ENCODE results near the gene TBCCD1.

TBCCD1 gene

DNA sequence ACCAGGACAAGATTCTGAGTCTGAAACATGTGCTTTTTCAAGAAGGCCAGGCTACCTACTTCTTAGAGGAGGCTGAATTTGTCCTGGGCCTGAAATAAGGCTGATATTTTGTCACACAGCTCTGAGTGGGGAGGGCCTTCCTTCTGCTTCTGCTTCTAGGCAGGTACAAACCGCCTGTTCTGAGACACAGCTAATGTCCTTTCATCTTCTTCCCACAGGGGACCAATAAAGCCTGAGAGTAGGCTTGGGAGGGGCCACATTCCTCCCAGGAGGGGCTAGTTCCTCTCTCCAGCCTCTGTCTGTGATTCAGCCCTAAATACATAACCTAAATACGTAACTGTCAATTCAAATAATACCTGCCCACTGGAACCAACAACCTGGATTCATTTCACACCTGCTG lies 57.7 kb downstream of the TBCCD1 start:
- no peak overlapping the region for H2BK5ac ChIP-seq (ENCODE audit: low read length)
- H3K27ac ChIP-seq (replicated peaks; ENCODE audit: low read length) = no peak overlapping the region
- DNase-seq (ENCODE audit: low spot score) = no peak
- H3K27me3 ChIP-seq (ENCODE audit: control insufficient read depth in 3 of 3, insufficient read depth in 3 of 3, low read depth in 1 of 3, low read length in 3 of 3) = peaks cover 0 to 16% (median 0%) of the 10 kb centered on the region in 3 experiments
- H3K4me1 ChIP-seq (ENCODE audit: control insufficient read depth in 2 of 2, insufficient read depth in 1 of 2, low read depth in 1 of 2, low read length in 2 of 2) = peaks cover 5 to 7% of the 10 kb centered on the region in 2 donors
- H2BK15ac ChIP-seq (ENCODE audit: low read length) = no peak overlapping the region
- H3K14ac ChIP-seq (ENCODE audit: low read length) = no peak overlapping the region
- H2BK120ac ChIP-seq (ENCODE audit: low read depth, low read length) = no peak overlapping the region
- H4K91ac ChIP-seq (ENCODE audit: low read depth, low read length, poor library complexity) = no peak overlapping the region
- no peaks in the 10 kb centered on the region for H3K9me3 ChIP-seq (replicated peaks in 1 of 2; ENCODE audit: control insufficient read depth in 2 of 2, insufficient read depth in 1 of 2, low read depth in 1 of 2, low read length in 2 of 2)
- H2BK12ac ChIP-seq (ENCODE audit: low read length) = no peak overlapping the region
- no peak overlapping the region for H3K9ac ChIP-seq (ENCODE audit: low read depth, low read length, poor library complexity)
- H2AK5ac ChIP-seq (ENCODE audit: low read depth, low read length) = no peak overlapping the region
- no peaks in the 10 kb centered on the region for H3K79me1 ChIP-seq (ENCODE audit: low read depth, low read length)
- H3K4me2 ChIP-seq (ENCODE audit: insufficient read depth, low read length, poor library complexity, severe bottlenecking) = no peak overlapping the region
- no peaks in the 10 kb centered on the region for H3K36me3 ChIP-seq (replicated peaks in 1 of 2; ENCODE audit: control insufficient read depth in 2 of 2, insufficient read depth in 2 of 2, low read length in 2 of 2)
- H3K4ac ChIP-seq (ENCODE audit: low read length) = no peak overlapping the region
- no peak overlapping the region for H3K18ac ChIP-seq (ENCODE audit: low read length)
- no CpG with 5 or more reads among the region's 2 CpGs for WGBS, 2 donors (ENCODE audit: extremely low coverage in 2 of 2, insufficient read length in 2 of 2, insufficient replicate concordance in 1 of 2)
- no peak overlapping the region for H3K4me3 ChIP-seq (ENCODE audit: low read length in 2 of 2)
- H2AFZ ChIP-seq (ENCODE audit: low read length) = no peak overlapping the region
- no peak overlapping the region for H4K8ac ChIP-seq (ENCODE audit: low read depth, low read length)
- H3K23ac ChIP-seq (ENCODE audit: low read depth, low read length, poor library complexity) = no peak overlapping the region

DNA sequence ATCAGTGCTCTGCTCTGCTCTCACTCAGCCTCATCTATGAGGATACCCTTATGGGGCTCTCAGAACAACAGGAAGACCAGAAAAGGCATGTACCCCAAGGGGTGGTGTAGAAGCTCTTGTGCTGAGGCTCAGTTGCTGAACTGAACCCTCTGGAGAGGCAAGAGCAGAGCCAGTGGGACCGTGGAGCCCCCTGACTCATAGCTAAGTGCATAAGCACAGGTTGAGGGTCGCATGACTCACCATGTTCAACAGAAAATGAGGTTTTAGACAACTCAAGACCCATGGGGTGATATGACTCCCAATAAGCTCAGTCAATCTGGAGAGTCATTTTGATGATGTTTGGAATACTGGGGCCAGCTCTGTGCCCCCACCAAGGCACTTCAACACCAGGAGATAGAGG lies 60.3 kb downstream of the TBCCD1 start:
- WGBS, 2 donors (ENCODE audit: extremely low coverage in 2 of 2, insufficient read length in 2 of 2, insufficient replicate concordance in 1 of 2) = no CpG with 5 or more reads among the region's 2 CpGs
- Histone ChIP-seq H3K9me3 (replicated peaks in 1 of 2; ENCODE audit: control insufficient read depth in 2 of 2, insufficient read depth in 1 of 2, low read depth in 1 of 2, low read length in 2 of 2) (no peaks in the 10 kb centered on the region), H3K4me2 (ENCODE audit: insufficient read depth, low read length, poor library complexity, severe bottlenecking) (no peak overlapping the region), H3K4me1 (ENCODE audit: control insufficient read depth in 2 of 2, insufficient read depth in 1 of 2, low read depth in 1 of 2, low read length in 2 of 2) (peaks cover 0 to 11% of the 10 kb centered on the region in 2 donors), H3K9ac (ENCODE audit: low read depth, low read length, poor library complexity) (no peak overlapping the region), H2AK5ac (ENCODE audit: low read depth, low read length) (no peak overlapping the region), H2BK12ac (ENCODE audit: low read length) (no peak overlapping the region), H3K18ac (ENCODE audit: low read length) (no peak overlapping the region), H4K8ac (ENCODE audit: low read depth, low read length) (no peak overlapping the region), H2BK5ac (ENCODE audit: low read length) (no peak overlapping the region), H3K27ac (replicated peaks; ENCODE audit: low read length) (no peak overlapping the region), H4K91ac (ENCODE audit: low read depth, low read length, poor library complexity) (no peak overlapping the region), H2AFZ (ENCODE audit: low read length) (no peak overlapping the region), H2BK120ac (ENCODE audit: low read depth, low read length) (no peak overlapping the region), H3K4ac (ENCODE audit: low read length) (no peak overlapping the region), H3K79me1 (ENCODE audit: low read depth, low read length) (no peaks in the 10 kb centered on the region), H3K36me3 (replicated peaks in 1 of 2; ENCODE audit: control insufficient read depth in 2 of 2, insufficient read depth in 2 of 2, low read length in 2 of 2) (no peaks in the 10 kb centered on the region), H3K14ac (ENCODE audit: low read length) (no peak overlapping the region), H3K4me3 (ENCODE audit: low read length in 2 of 2) (no peak overlapping the region), H3K27me3 (ENCODE audit: control insufficient read depth in 3 of 3, insufficient read depth in 3 of 3, low read depth in 1 of 3, low read length in 3 of 3) (peaks cover 0 to 26% (median 0%) of the 10 kb centered on the region in 3 experiments), H3K23ac (ENCODE audit: low read depth, low read length, poor library complexity) (no peak overlapping the region), H2BK15ac (ENCODE audit: low read length) (no peak overlapping the region)
- no peak for DNase-seq (ENCODE audit: low spot score)

DNA sequence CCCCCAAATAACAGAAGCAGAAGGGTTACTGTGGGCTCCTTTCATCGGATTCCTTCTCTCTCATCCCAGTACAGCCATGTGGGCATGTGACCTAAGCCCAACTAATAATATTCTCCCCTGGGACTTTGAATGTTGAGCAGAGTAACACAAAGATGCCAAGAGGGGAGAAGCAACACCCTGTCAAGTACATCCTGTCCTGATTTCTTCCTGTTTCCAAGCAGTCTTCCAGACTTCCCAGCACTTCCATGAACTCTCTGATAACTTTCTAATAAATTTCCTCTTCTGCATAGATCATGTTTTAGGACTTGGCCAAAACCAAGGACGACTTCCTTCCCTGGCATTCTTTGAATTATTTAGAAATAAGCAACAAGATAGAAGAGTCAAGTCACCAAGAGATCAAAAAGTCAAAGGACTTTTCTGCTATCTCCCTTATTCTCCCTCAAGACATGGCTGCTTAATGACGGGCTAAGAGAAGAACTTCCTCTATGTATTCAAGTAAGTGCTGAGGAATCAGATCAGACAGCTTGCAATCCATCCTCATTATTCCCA lies 60.9 kb downstream of the TBCCD1 start:
- no peak overlapping the region for H2AK5ac ChIP-seq (ENCODE audit: low read depth, low read length)
- no peak overlapping the region for H2BK120ac ChIP-seq (ENCODE audit: low read depth, low read length)
- H3K4me1 ChIP-seq (ENCODE audit: control insufficient read depth in 2 of 2, insufficient read depth in 1 of 2, low read depth in 1 of 2, low read length in 2 of 2) = peaks cover 0 to 9% of the 10 kb centered on the region in 2 donors
- H3K4ac ChIP-seq (ENCODE audit: low read length) = no peak overlapping the region
- no peak overlapping the region for H4K8ac ChIP-seq (ENCODE audit: low read depth, low read length)
- H3K18ac ChIP-seq (ENCODE audit: low read length) = no peak overlapping the region
- no CpG with 5 or more reads among the region's 3 CpGs for WGBS, 2 donors (ENCODE audit: extremely low coverage in 2 of 2, insufficient read length in 2 of 2, insufficient replicate concordance in 1 of 2)
- no peak overlapping the region for H3K27ac ChIP-seq (replicated peaks; ENCODE audit: low read length)
- DNase-seq (ENCODE audit: low spot score) = no peak
- H3K4me2 ChIP-seq (ENCODE audit: insufficient read depth, low read length, poor library complexity, severe bottlenecking) = no peak overlapping the region
- no peak overlapping the region for H2AFZ ChIP-seq (ENCODE audit: low read length)
- no peaks in the 10 kb centered on the region for H3K9me3 ChIP-seq (replicated peaks in 1 of 2; ENCODE audit: control insufficient read depth in 2 of 2, insufficient read depth in 1 of 2, low read depth in 1 of 2, low read length in 2 of 2)
- H3K14ac ChIP-seq (ENCODE audit: low read length) = no peak overlapping the region
- no peak overlapping the region for H2BK5ac ChIP-seq (ENCODE audit: low read length)
- peaks cover 0 to 26% (median 0%) of the 10 kb centered on the region in 3 experiments for H3K27me3 ChIP-seq (ENCODE audit: control insufficient read depth in 3 of 3, insufficient read depth in 3 of 3, low read depth in 1 of 3, low read length in 3 of 3)
- H3K36me3 ChIP-seq (replicated peaks in 1 of 2; ENCODE audit: control insufficient read depth in 2 of 2, insufficient read depth in 2 of 2, low read length in 2 of 2) = no peaks in the 10 kb centered on the region
- no peak overlapping the region for H3K23ac ChIP-seq (ENCODE audit: low read depth, low read length, poor library complexity)
- H3K9ac ChIP-seq (ENCODE audit: low read depth, low read length, poor library complexity) = no peak overlapping the region
- H2BK12ac ChIP-seq (ENCODE audit: low read length) = no peak overlapping the region
- no peak overlapping the region for H3K4me3 ChIP-seq (ENCODE audit: low read length in 2 of 2)
- H4K91ac ChIP-seq (ENCODE audit: low read depth, low read length, poor library complexity) = no peak overlapping the region
- H3K79me1 ChIP-seq (ENCODE audit: low read depth, low read length) = no peaks in the 10 kb centered on the region
- H2BK15ac ChIP-seq (ENCODE audit: low read length) = no peak overlapping the region

DNA sequence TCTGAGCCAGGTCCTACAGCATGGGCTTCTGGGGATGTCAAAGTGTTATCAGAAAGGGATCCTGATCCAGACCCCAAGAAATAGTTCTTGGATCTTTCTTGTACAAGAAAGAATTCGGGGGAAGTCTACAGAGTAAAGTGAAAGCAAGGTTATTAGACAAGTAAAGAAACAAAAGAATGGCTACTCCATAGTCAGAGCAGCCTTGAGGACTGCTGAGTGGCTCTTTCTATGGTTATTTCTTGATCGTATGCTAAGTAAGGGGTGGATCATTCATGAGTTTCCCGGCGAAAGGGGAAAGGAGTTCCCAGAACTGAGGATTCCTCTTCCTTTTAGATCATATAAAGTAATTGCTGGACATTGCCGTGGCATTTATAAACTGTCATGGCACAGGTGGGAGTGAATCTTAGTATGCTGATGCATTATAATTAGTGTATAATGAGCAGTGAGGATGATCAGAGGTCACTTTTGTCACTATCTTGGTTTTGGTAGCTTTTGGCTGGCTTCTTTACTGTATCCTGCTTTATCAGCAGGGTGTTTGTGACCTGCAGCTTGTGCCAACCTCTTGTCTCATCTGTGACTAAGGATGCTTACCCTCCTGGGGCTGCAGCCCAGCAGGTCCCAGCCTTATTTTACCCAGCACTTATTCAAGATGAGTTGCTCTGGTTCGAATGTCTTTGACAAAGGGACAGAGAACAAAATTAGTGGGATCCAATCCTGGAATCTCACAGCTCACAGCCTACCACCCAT lies 64.0 kb downstream of the TBCCD1 start:
- Histone ChIP-seq H4K8ac (ENCODE audit: low read depth, low read length) (no peak overlapping the region), H3K36me3 (replicated peaks in 1 of 2; ENCODE audit: control insufficient read depth in 2 of 2, insufficient read depth in 2 of 2, low read length in 2 of 2) (no peaks in the 10 kb centered on the region), H2AK5ac (ENCODE audit: low read depth, low read length) (no peak overlapping the region), H2BK120ac (ENCODE audit: low read depth, low read length) (no peak overlapping the region), H4K91ac (ENCODE audit: low read depth, low read length, poor library complexity) (no peak overlapping the region), H3K27ac (replicated peaks; ENCODE audit: low read length) (no peak overlapping the region), H3K23ac (ENCODE audit: low read depth, low read length, poor library complexity) (no peak overlapping the region), H3K4ac (ENCODE audit: low read length) (no peak overlapping the region), H3K4me3 (ENCODE audit: low read length in 2 of 2) (no peak overlapping the region), H2BK5ac (ENCODE audit: low read length) (no peak overlapping the region), H3K14ac (ENCODE audit: low read length) (no peak overlapping the region), H3K27me3 (ENCODE audit: control insufficient read depth in 3 of 3, insufficient read depth in 3 of 3, low read depth in 1 of 3, low read length in 3 of 3) (peaks cover 0 to 21% (median 0%) of the 10 kb centered on the region in 3 experiments), H3K9me3 (replicated peaks in 1 of 2; ENCODE audit: control insufficient read depth in 2 of 2, insufficient read depth in 1 of 2, low read depth in 1 of 2, low read length in 2 of 2) (no peaks in the 10 kb centered on the region), H3K79me1 (ENCODE audit: low read depth, low read length) (no peaks in the 10 kb centered on the region), H2BK15ac (ENCODE audit: low read length) (no peak overlapping the region), H2BK12ac (ENCODE audit: low read length) (no peak overlapping the region), H3K4me1 (ENCODE audit: control insufficient read depth in 2 of 2, insufficient read depth in 1 of 2, low read depth in 1 of 2, low read length in 2 of 2) (peaks cover 0 to 9% of the 10 kb centered on the region in 2 donors), H3K4me2 (ENCODE audit: insufficient read depth, low read length, poor library complexity, severe bottlenecking) (no peak overlapping the region), H2AFZ (ENCODE audit: low read length) (peak overlapping the region; percentile 32), H3K18ac (ENCODE audit: low read length) (no peak overlapping the region), H3K9ac (ENCODE audit: low read depth, low read length, poor library complexity) (no peak overlapping the region)
- no CpG with 5 or more reads among the region's 6 CpGs for WGBS, 2 donors (ENCODE audit: extremely low coverage in 2 of 2, insufficient read length in 2 of 2, insufficient replicate concordance in 1 of 2)
- DNase-seq (ENCODE audit: low spot score) = no peak

Data from neuronal stem cell (in vitro differentiated cells).